B cell (primary cell): ENCODE data around the gene CYTH4.

Experiments used
- EZH2 ChIP-seq: IDR thresholded peaks from 2 replicates; pipeline ENCODE4 v1.6.1; 2012; ENCODE audit warnings: borderline replicate concordance, low read depth, mild to moderate bottlenecking, moderate library complexity, low read length; ENCODE audit not compliant: insufficient read depth, poor library complexity, severe bottlenecking
- TF ChIP-seq, protein P1 (sequence below): fragments of 200-600 bp; IDR thresholded peaks from one replicate; pipeline ENCODE4 v1.8.0; 2022; ENCODE audit warnings: antibody characterized with exemption, mild to moderate bottlenecking

DNA sequence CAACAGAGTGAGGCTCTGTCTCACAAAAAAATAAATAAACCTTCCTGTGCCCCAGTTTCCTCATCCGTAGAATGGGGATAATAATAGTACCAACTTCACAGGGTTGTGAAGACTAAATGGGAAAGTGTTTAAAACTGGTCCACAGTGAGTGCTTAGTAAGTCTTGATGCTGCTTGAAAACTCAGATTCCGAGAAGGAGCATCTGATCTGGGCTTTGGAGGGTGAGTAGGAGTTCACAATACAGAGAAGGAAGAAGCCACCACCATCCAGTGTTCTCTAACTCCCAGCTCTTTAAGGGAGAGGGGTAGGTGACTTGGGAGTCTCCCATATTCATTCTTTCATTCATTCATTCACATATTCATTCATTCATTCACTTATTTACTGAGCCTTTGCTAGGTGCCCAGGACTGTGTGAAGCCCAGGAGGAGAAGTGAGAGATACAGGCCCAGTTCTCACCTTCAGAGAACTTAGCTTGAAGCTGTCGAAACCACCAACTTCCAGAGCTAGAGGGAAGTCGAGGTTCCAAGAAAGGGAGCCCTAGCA lies 17.7 kb downstream of the CYTH4 start:
- TF ChIP-seq, protein P1, sequence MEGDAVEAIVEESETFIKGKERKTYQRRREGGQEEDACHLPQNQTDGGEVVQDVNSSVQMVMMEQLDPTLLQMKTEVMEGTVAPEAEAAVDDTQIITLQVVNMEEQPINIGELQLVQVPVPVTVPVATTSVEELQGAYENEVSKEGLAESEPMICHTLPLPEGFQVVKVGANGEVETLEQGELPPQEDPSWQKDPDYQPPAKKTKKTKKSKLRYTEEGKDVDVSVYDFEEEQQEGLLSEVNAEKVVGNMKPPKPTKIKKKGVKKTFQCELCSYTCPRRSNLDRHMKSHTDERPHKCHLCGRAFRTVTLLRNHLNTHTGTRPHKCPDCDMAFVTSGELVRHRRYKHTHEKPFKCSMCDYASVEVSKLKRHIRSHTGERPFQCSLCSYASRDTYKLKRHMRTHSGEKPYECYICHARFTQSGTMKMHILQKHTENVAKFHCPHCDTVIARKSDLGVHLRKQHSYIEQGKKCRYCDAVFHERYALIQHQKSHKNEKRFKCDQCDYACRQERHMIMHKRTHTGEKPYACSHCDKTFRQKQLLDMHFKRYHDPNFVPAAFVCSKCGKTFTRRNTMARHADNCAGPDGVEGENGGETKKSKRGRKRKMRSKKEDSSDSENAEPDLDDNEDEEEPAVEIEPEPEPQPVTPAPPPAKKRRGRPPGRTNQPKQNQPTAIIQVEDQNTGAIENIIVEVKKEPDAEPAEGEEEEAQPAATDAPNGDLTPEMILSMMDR, result no peak
- TF ChIP-seq EZH2, result no peak
